HG03460 (cell line): ENCODE results near the gene UBE2E1.

Experiments
- ATAC-seq: cut with Tn5 transposase; IDR thresholded peaks from one replicate; pipeline ENCODE4 v1.9.1; 2021; ENCODE audit not compliant: unreplicated experiment

UBE2E1 gene

DNA sequence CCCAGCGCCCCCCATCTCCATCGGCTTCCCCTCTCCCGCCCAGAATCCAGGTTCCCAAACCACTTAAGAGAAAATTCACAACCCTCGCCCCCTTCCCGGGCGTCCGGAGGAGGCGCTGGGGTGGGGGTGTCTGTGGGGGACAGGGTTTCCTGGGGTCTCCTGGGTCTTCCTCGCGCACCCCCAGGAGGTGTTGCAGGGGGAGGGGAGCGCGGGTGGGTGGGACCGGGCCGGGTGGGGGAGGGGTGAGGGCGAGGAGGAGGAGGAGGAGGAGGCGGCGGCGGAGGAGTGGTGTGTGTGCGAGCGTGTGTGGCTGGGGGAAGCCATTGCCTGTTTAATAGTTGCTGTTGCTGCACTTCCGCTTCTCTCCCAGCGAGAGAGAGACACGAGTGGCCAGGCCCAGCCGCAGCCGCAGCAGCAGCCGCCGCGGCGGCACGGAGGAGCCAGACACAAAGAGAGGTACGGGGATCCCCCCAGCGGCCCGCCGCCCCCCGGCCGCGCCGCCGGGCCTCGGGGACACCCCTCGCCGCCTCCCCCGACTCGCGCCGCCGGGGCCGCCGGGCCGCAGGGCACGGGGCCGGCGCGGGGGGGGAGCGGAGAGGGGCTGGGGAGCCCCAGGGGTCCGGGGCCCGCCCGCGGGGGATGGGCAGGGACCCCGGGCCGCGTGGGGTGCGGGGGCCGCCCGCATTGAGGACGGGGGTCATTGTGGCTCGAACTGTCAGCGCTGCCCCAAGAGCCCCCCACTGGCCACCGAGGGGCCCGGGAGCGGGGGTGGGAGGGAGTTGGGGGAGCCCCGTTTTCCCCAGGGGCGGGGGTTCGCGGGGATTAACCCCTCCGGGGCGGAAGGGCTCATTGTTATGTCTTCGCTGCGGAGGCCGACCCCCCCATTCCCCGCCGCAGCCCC, at the start of gene UBE2E1:
Gene UBE2E1, plus strand, starts transcription at position 323 of the 901 bp plus-strand sequence. CDS start 1,315 bp downstream, outside the sequence.
- peak; percentile 66 for ATAC-seq

DNA sequence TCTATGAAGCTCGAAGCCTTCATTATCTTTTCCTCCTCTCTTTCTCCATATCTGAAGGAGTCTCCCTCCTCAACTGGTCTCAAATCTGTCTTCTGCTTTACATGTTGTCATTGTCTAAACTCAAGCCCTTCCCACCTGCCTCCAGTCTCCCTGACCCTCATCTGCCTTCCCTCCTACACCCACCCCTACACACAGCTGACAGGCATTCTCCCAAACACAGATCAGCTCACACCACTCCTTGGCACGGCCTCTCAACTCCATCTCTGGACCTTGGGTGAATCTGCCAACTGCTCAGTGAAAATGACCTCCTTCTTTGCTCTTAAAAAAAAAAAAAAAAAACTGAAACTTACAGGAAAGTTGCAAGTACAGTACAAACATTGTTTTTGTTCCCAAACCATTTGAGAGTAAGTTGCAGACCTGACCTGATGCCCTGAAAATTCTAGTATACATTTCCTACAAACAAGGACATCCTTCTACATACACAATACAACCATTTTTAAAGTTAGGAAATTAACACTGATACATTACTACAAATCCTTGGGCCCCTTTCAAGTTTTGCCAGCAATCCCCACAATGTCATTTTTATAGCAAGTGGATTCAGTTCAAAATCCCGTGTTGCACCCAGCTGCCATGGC, 49.4 kb upstream of the UBE2E1 start:
- ATAC-seq: no peak

DNA sequence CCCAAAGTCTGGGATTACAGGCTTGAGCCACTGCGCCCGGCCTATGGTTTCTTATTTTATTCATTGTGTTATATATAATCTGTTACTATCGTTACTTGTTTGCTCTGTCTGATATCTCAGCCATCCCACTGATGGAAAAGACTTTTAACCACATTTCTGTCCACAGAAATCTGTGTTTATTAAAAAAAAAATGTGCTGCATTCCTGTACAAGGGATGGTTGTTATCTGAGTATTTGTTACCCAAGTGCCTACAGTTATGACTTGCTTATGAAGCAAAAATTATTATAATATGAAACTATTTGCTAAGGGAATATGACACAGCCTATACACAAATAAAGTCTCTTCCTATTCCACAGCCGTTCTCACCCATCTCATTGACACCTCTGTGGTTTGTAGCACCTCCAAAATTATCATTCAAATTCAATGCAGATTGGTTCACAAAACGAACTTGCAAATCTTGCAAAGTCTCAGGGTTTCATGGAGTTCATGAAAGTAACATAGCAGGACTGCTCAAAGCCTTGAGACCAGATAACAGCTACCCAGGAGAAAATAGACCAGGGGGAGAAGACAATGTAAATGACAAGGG, 47.4 kb upstream of the UBE2E1 start:
- ATAC-seq: no peak

DNA sequence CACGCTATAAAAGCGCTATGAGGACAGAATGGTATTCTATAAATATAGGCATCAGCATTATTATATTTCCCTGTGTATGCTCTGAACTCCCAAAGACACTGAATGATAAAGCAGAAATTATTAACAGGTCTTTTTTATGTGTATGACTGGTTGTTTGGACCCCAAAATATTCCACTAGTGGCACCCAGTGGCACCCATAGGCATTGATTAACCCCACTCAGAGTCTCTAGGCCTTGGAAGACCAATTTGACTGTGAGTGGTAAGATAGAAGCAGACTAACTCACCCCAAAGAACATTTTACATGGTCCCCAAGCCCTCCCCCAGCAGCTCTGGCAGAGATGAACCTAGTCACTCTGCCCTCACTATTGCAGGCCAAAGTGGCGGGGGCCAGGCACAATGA, 45.4 kb upstream of the UBE2E1 start:
- ATAC-seq: peak; percentile 18

DNA sequence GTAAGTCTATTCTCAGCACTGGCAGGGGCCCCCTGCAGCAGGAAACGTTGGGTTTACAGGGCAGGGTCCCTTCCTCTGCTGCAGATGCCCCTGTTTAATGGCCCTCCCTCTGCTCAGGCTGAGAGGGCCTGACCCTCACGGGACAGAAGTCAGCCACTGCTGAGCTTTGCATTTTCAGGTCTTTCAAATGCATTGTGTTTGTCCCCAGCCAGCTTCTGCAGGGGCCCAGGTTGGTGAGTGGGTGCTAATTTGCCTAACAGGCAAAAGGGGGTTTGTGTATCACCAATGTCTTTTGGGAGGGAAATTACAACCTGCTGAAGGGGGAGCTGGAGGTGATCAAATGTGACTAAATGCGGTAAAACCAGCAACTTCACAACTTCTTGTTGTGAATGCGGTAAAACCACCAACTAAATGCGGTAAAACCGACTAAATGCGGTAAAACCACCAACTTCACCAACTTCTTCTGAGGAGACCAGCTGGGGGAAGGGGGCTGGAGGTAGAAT, 44.8 kb upstream of the UBE2E1 start:
- ATAC-seq: peak; percentile 32

DNA sequence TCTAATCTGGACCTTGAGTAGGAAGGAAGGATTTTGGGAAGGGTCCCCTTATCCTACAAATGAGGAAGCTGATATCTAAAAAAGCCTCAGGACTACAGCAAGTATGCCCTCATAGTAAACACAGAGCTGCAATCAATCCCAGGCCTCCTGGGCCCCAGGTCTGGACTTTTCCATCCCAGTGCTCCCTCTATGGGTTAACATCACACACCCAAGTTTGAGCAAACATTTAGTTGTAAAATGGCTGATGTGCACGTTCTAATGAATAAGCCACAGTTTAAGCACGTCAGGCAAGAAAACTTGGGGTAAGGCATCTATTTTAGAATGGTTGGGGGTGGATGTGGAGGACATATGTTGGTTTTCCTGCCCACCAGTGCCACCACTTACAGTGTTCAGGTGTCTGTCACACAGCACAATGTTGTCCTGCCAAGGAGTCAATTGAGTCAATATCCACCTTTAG, 44.3 kb upstream of the UBE2E1 start:
- peak; percentile 36 for ATAC-seq

DNA sequence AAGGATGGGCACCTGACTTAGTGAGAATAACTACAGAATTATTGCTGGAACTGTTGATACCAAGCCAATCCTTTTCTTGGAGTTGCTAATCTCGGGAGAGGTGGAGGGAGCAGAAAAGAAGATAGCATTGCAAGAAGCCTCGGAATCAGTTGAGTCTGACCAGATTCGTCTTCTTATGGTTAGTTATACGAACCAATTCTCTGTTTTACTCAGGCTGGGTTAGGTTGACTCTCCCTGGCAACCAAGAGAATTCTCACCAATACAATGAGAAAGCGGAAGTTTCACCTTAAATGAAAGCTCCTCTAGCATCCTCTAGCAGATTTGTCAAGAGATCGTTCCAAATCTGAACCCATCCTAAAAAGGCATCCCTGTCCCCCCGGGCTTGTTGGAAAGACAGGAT, 43.5 kb upstream of the UBE2E1 start:
- ATAC-seq: peak; percentile 80

DNA sequence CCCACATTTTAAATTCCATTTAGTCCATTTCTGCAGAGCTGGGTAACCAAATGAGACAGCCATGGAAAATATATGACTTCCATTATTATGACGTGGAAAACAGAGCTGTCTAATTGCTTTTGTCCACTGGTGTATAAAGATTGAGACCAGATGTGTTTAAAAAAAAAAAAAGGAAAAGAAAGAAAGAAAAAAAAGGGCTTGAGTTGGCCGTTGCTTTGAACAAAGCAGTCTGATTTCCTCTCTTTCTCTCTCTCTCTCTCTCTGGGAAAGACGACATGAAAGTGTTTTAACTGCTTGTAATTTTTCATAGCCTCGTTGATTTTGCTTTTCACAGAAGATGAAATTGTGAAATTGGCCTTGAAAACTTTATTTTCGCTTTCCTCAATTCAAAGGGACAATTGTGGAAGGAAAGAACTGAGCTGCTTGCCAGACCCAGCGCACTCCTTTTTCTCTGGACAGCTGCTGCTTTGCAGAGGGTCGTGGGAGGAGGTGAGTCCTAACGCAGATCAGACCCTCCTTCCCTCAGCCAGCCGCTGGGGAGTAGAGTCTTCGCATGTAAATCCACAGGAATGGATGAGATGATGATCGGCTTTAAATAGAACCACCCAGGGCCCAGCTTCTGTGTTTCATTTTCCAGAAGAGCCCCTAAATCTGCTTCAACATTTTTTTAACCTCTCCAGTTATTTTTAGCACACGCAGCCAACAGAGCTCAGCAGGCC, 42.8 kb upstream of the UBE2E1 start:
- ATAC-seq: no peak

DNA sequence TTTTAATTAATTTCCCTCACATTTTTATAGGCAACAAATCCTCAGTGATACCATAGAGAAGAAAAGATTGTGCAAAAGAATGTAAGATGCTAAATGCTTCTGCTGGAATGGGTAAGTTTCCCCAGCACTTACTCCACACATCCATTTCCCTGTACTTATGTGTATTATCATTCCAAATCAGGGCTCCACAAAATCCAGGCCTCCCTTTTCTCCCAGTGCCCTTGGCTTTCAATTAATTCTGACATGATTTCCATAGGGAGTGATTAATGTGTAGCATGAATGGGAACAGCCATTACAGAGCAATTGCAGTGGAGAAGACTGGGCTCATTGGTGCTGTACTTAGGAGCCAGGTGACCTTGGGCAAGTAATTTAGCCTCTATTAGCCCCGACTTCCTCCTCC, 41.3 kb upstream of the UBE2E1 start:
- ATAC-seq: no peak

DNA sequence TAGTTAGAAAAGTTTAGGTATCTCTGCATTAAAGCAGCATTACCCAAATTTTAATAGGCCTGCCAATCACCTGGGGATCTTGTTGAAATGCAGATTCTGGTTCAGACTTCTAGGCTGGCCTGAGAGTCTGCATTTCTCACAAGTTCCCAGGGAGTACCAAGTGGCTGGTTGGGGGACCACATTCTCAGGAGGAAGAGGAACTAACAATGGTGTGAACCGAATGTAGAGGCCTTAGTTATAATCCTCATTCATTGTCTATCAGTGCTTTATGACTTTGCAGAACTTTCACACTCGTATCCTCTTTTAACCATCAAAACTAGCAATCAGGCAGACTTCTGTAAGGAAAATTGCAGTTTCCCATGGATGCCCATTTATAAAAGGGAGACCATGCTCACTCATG, 38.2 kb upstream of the UBE2E1 start:
- ATAC-seq: no peak

DNA sequence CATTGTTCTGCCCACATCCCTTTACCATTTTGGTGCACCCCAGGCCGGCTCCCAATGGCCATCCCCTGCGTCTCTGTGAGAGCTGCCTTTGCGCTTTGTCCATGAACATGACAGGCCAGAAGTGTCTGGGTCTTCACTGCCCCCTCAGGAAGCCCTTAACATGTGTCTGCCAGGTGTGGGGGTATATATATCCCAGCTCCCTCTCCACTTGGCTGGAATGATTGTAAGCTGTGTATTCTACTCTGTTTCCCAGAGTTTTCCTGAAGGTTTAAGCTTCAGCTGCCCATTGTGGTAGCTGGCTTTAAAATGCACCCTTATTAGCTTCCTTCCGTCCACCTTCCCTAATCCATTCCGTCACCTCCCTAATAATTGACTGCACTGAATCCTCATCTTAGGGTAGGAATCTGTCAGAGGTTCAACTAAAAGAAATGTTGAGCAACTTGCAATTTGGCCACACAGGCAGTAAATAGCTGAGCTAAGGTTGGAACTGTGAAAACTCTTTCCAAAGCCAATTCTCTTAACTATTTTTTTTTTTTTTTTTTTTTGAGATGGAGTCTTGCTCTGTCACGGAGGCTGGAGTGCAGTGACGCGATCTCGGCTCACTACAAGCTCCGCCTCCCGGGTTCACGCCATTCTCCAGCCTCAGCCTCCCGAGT, 30.4 kb upstream of the UBE2E1 start:
- no peak for ATAC-seq

DNA sequence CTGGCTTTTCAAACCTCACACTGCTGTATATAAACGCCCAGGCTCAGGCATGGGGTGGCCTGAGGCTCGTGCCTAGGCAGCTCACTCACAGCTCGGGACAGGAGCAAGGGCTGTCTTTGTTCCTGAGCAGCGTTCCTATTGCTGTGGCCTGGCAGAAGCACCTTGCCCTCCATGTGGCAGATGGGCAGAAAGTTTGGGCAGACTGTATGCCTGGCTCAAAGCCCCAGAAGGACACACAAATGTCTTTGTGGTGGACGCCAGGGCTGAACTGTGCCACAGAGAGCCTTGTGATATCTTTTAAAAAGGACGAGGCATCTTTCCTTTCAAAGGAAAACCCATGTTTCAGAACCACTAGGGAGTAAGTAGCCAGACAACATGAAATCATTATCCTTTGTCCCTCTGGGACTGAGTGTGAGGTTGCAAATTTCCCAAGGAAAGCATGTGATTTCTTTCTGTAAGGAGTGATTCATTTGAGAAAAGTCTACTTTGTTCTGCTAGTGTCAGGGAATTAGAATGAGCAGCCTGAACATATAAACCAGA, 29.3 kb upstream of the UBE2E1 start:
- no peak for ATAC-seq

DNA sequence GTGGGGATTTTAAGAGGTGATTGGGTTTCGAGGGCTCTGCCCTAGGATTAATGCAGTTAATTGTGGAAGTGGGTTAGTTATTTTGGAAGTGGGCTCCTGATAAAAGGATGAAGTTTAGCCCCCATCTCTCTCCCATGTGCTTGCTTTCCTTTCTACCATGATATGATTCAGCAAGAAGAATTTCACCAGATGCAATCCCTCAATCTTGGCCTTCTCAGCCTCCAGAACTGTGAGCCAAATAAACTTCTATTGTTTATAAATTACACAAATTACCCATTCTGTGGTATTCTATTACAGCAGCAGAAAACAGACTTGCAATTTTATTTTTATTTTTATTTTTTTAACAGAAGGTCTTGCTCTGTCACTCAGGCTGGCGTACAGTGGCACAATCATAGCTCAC, 27.3 kb upstream of the UBE2E1 start:
- ATAC-seq: no peak

DNA sequence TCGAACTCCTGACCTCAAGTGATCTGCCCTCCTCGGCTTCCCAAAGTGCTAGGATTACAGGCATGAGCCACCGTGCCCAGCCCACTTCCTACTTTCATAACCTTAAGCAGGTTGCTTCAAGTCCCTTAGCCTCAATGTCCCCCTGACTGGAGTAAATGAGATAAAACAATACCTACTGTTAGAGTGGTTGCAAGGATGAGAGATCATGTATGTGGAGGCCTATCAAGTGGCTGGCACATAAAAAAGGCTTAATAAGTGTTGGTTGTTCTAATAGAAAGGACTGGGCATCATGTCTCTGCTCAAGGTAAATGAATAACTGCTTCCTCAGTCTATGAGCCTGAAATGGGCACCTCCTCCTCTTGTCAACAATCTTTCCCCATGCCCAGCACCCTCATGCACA, 25.9 kb upstream of the UBE2E1 start:
- ATAC-seq: no peak

DNA sequence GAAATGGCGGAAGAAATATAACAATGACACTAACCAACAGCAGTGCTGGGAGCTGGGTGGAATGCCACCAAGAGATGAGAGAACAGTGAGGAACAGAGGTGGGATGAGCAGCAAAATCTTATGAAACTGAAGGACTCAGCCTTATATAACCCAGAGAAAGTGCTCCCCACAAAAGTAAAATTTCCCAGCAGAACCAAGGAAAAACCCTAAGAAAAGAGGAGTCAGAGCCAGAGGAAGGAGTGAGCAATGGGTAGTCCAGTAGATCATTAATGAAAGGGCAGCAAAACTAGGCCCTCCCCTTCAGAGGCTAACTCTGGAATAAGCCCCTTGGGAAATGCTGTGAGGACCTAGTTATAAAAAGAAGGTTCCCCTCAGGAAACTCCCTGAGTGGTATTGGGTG, 24.7 kb upstream of the UBE2E1 start:
- no peak for ATAC-seq

DNA sequence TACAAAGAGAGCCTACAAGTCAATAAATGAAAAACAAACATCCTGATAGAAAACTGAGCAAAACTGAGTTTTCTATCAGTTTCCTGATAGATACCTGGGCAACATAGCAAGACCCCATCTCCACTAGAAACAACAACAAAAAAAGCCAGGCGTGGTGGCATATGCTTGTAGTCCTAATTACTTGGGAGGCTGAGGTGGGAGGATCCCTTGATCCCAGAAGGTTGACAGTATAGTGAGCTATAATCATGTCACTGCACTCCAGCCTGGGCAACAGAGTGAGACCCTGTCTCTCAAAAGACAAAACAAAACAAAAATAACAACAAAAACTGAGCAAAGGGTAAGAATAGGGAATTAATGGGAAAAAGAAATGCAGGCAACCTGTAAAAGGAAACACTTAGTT, 23.9 kb upstream of the UBE2E1 start:
- ATAC-seq: no peak

DNA sequence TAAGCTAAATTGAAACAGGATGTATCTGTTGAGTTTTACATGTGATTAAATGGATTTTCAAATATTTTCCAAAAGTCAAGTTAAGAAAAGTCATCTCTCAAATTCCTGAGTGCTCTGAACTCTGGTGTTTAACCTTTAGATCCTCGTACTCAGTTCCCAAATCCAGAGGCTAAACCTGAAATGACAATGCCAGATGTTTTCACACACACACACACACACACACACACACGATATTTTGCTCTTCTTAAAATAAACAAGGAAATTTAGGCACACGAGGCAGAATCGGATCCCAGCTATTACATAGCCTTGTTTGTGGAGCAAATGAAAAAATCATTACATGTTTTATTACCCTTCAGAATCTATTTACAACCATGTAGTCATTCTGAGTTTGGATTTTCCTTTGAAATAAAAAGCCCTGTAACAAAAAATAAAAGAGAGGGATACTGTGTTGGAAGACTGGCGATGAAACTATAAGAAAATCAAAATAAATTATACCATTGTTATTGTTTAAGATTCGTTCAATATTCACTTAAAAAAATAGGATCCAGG, 20.6 kb upstream of the UBE2E1 start:
- ATAC-seq: no peak

DNA sequence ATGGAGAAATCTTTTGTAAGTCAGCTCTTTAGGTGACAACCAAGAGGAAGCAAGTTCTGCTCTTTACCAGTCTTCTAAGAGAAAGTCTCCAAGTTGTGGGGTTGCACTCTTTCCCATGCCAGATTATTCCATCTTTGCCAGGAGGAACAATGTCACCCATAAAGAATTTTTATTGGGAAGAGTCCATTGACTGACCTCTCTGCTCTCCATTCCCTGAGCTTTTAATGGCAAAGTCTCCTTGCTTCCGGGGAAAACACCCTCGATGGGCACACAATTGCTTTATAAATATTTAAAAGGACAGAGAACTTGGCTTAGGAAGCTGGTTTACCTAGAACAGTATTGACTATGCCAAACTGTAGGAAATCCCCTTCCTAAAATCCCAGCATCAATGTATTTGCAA, 19.9 kb upstream of the UBE2E1 start:
- no peak for ATAC-seq

DNA sequence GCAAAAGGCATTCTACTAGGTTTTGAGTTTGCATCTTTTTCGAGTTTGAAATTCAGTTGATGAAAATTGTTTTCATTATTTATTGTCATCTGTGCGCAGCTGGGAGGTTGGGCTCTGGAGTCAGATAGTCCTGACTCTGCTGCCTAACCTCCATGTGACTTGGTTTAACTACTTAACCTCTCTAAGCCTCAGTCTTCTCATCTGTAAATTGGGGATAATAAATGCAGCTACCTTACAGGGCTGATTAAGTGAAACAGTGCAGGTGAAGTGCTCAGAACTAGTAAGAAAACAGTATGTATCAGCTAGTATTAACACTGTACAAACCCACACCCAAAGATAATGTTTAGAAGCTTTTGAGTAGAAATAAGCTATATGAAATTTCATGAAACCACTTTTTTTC, 14.1 kb upstream of the UBE2E1 start:
- no peak for ATAC-seq

DNA sequence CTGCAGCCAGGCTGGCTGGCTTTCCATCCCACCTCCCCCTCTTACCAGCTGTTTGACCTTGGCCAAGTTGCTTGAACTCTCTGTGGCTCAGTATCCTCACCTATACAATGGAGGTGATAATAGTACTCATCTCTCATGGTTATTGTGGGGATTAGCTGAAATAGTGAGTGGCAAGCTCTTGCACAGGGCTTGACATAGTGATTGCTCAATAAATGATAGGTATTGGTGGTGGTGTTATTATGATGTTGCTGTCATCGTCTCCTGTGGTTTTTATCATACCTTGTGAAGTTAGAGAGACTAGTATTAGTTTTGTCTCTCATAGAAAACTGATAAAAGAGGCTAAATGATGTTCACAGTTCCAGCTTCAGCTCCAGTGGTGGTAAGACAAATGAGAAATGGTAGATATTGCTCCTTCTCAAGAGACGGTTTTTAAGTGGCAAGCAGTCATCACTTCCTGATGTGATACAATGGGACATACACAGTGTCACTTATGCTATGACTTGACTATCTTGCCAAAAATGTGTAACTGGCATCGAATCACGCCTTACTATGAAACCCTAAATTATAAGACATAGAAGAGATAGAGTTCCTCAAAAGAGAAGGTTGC, 12.1 kb upstream of the UBE2E1 start:
- ATAC-seq: no peak
